Activated T-cell treated with anti-CD3 and anti-CD28 coated beads, Interleukin-2, amount 50 U/mL, for 4 hours (primary cell): ENCODE data around the gene SDK1. TPM values are rescaled to one million over a fixed set of nuclear protein-coding genes. Genes with fewer than 3 reads are reported as not detected.

ENCODE experiments used
- ATAC-seq, 2 donors: fragments of 200-7000 bp; cut with Tn5 transposase; one replicate each; pipeline ENCODE4 v1.10.0; 2021
- DNase-seq: peaks from one replicate; pipeline ENCODE4 v3.0.0-alpha.2; 2020
- H3K27me3 Mint-ChIP-seq: one replicate; pipeline ENCODE4 v1.8.0; 2021; ENCODE audit warnings: low read depth, mixed read lengths
- H3K36me3 Mint-ChIP-seq: one replicate; pipeline ENCODE4 v1.8.0; 2022; ENCODE audit warnings: mixed read lengths; ENCODE audit not compliant: insufficient read depth
- H3K4me1 Mint-ChIP-seq: one replicate; pipeline ENCODE4 v1.8.0; 2021; ENCODE audit warnings: low read depth, mixed read lengths
- H3K4me3 Mint-ChIP-seq: one replicate; pipeline ENCODE4 v1.8.0; 2021; ENCODE audit warnings: mild to moderate bottlenecking, moderate library complexity, mixed read lengths
- H3K9me3 Mint-ChIP-seq: one replicate; pipeline ENCODE4 v1.8.0; 2021; ENCODE audit warnings: mixed read lengths
- total RNA-seq, 3 donors: library from RNA; stranded (reverse); gene quantifications; one replicate each; pipeline ENCODE4 v1.2.1, GENCODE V29; 2021

Gene SDK1
- total RNA-seq, 3 donors from 2014 or later: 0.05 to 0.79 (median 0.40) TPM

- Mint-ChIP-seq H3K27me3 (peaks cover 2% of the 10 kb centered on the region), H3K4me1 (no peaks in the 10 kb centered on the region), H3K36me3 (no peaks in the 10 kb centered on the region), H3K9me3 (peaks cover 6% of the 10 kb centered on the region), H3K4me3 (no peak overlapping the region)
- no peak for ATAC-seq
- DNase-seq: no peak
These were observed 969.2 kb downstream of the SDK1 start for GRCh38 chr7:4270268-4270667.

- no peak for DNase-seq
- H3K27me3 Mint-ChIP-seq: peaks cover 2% of the 10 kb centered on the region
- no peak for ATAC-seq
- no peaks in the 10 kb centered on the region for H3K4me1 Mint-ChIP-seq
- H3K36me3 Mint-ChIP-seq: no peaks in the 10 kb centered on the region
- no peak overlapping the region for H3K4me3 Mint-ChIP-seq
- H3K9me3 Mint-ChIP-seq: peaks cover 6% of the 10 kb centered on the region
These were observed 970.1 kb downstream of the SDK1 start for GRCh38 chr7:4270941-4271715.

DNA sequence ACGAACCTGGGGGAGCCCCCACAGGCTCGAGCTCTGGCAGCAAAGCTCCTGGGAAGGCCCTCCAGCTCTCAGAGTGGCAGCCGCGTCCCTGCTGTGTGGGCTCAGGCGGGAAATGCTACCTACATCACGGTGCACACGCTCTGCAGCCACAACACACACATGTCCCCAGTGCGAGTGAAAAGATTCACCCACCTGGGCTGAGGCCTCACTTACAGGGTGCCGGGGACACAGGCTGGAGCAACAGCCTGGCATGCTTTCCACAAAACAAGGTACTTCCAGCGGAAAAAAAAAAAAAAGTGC, 970.6 kb downstream of the SDK1 start:
- ATAC-seq: no peak
- H3K4me3 Mint-ChIP-seq: no peak overlapping the region
- H3K27me3 Mint-ChIP-seq: peaks cover 2% of the 10 kb centered on the region
- DNase-seq: no peak
- H3K9me3 Mint-ChIP-seq: peaks cover 6% of the 10 kb centered on the region
- no peaks in the 10 kb centered on the region for H3K4me1 Mint-ChIP-seq
- H3K36me3 Mint-ChIP-seq: no peaks in the 10 kb centered on the region

GRCh38 chr7:4272141-4272540, 971.1 kb downstream of the SDK1 start:
- ATAC-seq: no peak
- Mint-ChIP-seq H3K9me3 (peaks cover 6% of the 10 kb centered on the region), H3K27me3 (peaks cover 2% of the 10 kb centered on the region), H3K4me1 (no peaks in the 10 kb centered on the region), H3K4me3 (no peak overlapping the region), H3K36me3 (no peaks in the 10 kb centered on the region)
- no peak for DNase-seq

- H3K4me1 Mint-ChIP-seq: no peaks in the 10 kb centered on the region
- no peak for ATAC-seq
- H3K27me3 Mint-ChIP-seq: no peaks in the 10 kb centered on the region
- H3K36me3 Mint-ChIP-seq: no peaks in the 10 kb centered on the region
- no peak overlapping the region for H3K4me3 Mint-ChIP-seq
- peaks cover 6% of the 10 kb centered on the region for H3K9me3 Mint-ChIP-seq
- no peak for DNase-seq
These were observed 972.6 kb downstream of the SDK1 start for GRCh38 chr7:4273566-4274230.

- no peak for DNase-seq
- no peak for ATAC-seq
- H3K9me3 Mint-ChIP-seq: peaks cover 6% of the 10 kb centered on the region
- no peaks in the 10 kb centered on the region for H3K4me1 Mint-ChIP-seq
- H3K36me3 Mint-ChIP-seq: no peaks in the 10 kb centered on the region
- no peak overlapping the region for H3K4me3 Mint-ChIP-seq
- H3K27me3 Mint-ChIP-seq: no peaks in the 10 kb centered on the region
These were observed 973.2 kb downstream of the SDK1 start for GRCh38 chr7:4274286-4274685.

DNA sequence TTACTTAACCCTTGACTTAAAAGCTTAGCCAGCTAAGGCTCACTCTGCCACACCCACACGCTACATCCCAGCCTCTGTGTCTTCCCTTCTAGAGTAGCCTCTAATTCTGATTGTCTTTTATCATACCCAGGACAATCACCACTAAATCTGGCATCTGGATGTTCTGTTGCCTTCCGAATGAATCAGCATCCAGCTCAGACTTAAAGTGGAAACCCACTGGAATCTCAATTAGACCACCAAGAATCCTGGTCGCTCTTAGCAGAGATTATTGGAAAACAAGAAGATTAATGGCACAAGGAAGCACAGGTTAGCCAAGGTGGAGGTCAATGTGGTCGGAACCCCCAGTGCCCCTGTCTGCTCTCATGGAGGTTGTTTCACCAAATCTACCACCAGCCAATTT, 976.9 kb downstream of the SDK1 start:
- H3K27me3 Mint-ChIP-seq: peaks cover 5% of the 10 kb centered on the region
- no peaks in the 10 kb centered on the region for H3K36me3 Mint-ChIP-seq
- ATAC-seq: no peak
- DNase-seq: no peak
- H3K4me1 Mint-ChIP-seq: no peaks in the 10 kb centered on the region
- H3K4me3 Mint-ChIP-seq: no peak overlapping the region
- H3K9me3 Mint-ChIP-seq: peaks cover 6% of the 10 kb centered on the region

DNA sequence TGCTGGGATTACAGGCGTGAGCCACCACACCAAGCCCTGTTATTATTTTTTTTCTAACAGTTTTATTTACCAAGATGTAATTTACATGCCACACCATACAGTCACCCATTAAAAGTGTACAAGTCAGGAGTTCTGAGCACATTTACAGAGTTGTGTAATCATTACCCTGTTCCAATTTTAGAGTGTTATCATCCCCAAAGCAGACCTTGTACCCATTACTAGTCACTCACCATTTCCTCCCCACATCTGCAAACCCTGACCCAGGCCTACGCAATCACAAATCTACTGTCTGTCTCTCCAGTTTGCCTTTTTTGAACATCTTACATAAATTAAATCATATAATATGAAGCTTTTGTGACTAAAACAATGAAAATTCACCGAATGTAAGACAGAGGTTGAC, 978.2 kb downstream of the SDK1 start:
- ATAC-seq (no peak), DNase-seq (no peak)
- no peaks in the 10 kb centered on the region for H3K36me3 Mint-ChIP-seq
- peaks cover 6% of the 10 kb centered on the region for H3K9me3 Mint-ChIP-seq
- H3K4me1 Mint-ChIP-seq: no peaks in the 10 kb centered on the region
- no peak overlapping the region for H3K4me3 Mint-ChIP-seq
- H3K27me3 Mint-ChIP-seq: peaks cover 5% of the 10 kb centered on the region

DNA sequence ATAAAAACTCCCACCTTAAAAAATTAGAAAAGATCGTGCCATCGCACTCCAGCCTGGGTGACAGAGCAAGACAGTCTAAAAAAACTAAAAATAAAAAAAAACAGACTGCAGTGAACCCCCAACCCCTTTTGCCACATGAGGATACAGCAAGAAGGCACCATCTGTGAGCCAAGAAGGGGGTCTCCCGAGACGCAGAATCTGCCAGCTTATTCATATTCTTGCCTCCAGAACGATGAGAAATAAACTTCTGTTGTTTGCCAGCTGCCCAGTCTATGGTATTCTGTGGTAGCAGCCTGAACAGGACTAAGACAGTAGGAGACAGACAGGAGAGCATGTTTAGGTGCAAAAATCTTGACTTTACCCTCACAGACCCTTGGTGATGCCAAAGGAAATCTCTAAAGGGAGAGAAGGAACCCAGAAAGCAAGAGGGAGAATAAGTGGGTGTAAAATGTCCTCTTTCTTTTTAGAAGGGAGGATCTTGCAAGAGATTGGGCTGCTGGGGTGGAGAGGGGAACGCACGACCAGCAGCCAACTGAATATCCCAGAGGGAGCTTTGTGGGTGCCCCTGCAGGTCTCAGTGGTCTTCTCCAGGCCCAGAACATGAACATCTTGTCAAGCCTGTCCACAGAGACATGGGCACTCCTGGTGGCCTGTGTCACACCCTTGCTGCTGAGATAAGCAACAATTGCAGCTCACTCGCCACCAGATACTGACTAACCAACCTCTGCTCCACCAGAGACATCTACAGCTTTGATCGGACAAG, 980.4 kb downstream of the SDK1 start:
- Mint-ChIP-seq H3K4me3 (no peak overlapping the region), H3K4me1 (no peaks in the 10 kb centered on the region), H3K27me3 (peaks cover 5% of the 10 kb centered on the region), H3K36me3 (no peaks in the 10 kb centered on the region), H3K9me3 (no peaks in the 10 kb centered on the region)
- ATAC-seq: no peak
- no peak for DNase-seq

- no peaks in the 10 kb centered on the region for H3K4me1 Mint-ChIP-seq
- H3K4me3 Mint-ChIP-seq: no peak overlapping the region
- H3K36me3 Mint-ChIP-seq: no peaks in the 10 kb centered on the region
- no peaks in the 10 kb centered on the region for H3K9me3 Mint-ChIP-seq
- no peak for DNase-seq
- peaks cover 5% of the 10 kb centered on the region for H3K27me3 Mint-ChIP-seq
- no peak for ATAC-seq
These were observed 981.6 kb downstream of the SDK1 start for GRCh38 chr7:4282434-4283223.

GRCh38 chr7:4286351-4286750, 985.3 kb downstream of the SDK1 start:
- Mint-ChIP-seq H3K4me1 (no peaks in the 10 kb centered on the region), H3K27me3 (peaks cover 5% of the 10 kb centered on the region), H3K9me3 (peaks cover 3% of the 10 kb centered on the region), H3K36me3 (no peaks in the 10 kb centered on the region), H3K4me3 (no peak overlapping the region)
- no peak for DNase-seq
- ATAC-seq: no peak

DNA sequence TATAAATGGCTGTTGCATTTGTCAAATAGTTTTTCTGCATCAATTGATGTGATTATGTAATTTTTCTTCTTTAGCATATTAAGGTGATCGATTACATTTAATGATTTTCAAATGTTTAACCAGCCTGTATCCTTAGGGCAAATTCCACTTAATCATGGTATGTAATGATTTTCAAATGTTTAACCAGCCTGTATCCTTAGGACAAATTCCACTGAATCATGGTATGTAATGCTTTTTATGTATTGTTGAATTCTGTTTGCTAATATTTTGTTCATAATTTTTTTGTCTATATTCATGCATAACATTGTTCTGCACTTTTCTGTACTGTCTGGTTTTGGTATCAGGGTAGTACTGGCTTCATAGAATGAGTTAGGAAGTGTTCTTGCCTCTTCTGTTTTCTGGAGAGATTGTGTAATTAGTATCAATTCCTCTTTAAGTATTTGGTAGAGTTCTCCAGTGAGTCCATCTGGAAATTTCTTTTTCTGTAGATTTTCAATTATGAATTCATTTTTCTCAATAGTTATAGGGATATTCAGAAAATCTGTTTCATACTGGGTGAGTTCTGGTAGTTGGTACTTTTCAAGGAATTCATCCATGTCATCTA, 987.8 kb downstream of the SDK1 start:
- no peak overlapping the region for H3K4me3 Mint-ChIP-seq
- H3K4me1 Mint-ChIP-seq: no peaks in the 10 kb centered on the region
- ATAC-seq (no peak), DNase-seq (no peak)
- H3K9me3 Mint-ChIP-seq: peaks cover 8% of the 10 kb centered on the region
- peaks cover 4% of the 10 kb centered on the region for H3K27me3 Mint-ChIP-seq
- H3K36me3 Mint-ChIP-seq: no peaks in the 10 kb centered on the region

- Mint-ChIP-seq H3K36me3 (no peaks in the 10 kb centered on the region), H3K9me3 (peaks cover 18% of the 10 kb centered on the region), H3K27me3 (peaks cover 2% of the 10 kb centered on the region), H3K4me3 (no peak overlapping the region), H3K4me1 (no peaks in the 10 kb centered on the region)
- ATAC-seq (no peak), DNase-seq (no peak)
These were observed 996.3 kb downstream of the SDK1 start for GRCh38 chr7:4297165-4297917.
